Smooth muscle cell of the umbilical artery (primary cell): ENCODE data around the gene GIPC2. TPM values are rescaled to one million over a fixed set of nuclear protein-coding genes. Genes with fewer than 3 reads are reported as not detected.

Source experiments
- total RNA-seq: library from RNA; depleted of rRNA; stranded (reverse); fragments of >200 nt; gene quantifications from 2 replicates; pipeline ENCODE4 v1.2.3, GENCODE V29; 2014

GIPC2 gene
- 0.30 and 1.2 TPM in 2 replicates for total RNA-seq

DNA sequence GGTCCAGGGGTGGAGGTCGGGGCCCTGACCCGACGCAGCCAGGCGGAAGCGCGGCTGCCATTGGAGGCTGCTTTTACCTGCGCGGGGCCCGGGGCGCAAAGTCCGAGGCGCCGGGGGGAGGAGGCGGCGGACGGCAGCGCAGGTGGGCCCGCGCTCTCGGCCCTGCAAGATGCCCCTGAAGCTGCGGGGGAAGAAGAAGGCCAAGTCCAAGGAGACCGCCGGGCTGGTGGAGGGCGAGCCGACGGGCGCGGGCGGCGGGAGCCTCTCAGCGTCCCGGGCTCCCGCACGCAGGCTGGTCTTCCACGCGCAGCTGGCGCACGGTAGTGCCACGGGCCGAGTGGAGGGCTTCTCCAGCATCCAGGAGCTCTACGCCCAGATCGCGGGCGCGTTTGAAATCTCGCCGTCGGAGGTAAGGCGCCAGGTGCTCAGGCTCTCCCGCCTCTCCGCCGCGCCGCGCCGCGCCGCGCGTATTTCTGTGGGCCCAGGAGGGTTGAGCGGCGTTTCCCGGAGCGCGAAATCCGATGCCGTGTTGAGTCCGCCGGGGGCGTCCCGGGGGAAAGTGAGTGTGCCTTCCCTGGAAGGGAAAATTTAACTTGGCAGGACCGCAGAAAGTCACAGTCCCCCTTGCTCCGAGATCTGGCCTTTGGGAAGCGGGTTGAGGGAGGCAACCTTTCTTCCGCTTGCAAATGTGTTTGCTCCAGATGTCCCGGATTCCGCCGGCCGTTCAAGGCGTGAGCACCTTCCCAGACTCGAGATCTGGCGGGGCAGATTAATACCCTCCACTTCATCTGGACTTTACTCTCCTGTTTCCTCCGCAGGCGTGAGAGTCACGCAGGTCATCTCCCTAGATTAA lies at the start of gene GIPC2:
GIPC2 (plus strand) TSS at position 41 of the 853 bp plus-strand sequence; CDS start at position 170, 129 bp downstream.

DNA sequence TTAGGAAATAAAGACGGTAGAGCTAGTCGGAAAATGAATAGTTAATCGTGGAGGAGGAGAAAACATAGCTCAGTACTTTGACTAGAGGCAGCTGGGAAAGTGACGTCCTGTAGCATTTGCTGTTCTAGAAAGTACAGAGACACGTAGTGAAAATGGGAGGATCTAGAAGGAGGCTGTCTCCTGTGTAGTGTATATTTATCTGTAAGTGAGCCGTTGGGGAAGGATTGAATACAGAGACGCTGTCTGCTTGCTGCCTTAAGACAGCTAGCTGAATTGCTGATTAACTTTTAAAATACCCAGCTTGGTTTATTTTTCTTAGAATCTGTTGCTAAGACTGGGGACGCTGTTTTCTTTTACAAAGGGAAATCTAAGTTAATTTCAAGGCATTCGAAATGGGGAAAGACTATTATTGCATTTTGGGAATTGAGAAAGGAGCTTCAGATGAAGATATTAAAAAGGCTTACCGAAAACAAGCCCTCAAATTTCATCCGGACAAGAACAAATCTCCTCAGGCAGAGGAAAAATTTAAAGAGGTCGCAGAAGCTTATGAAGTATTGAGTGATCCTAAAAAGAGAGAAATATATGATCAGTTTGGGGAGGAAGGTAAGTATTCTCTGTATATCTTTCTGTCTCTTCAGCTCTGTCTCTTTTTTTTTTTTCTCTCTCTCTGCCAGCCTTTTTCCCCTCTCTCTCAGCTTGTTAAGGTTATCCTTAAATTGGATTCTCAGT lies 40.9 kb upstream of the GIPC2 start, which contains the start of gene DNAJB4:
DNAJB4 (plus strand) TSS at position 221 of the 729 bp plus-strand sequence; CDS start at position 393, 172 bp downstream.

Other genes with a start within 250 kb of the GIPC2 start
- gene NEXN, start 157.3 kb upstream of the GIPC2 start, total RNA-seq, result 16.3 and 19.3 TPM in 2 replicates
- 85.8 and 132 TPM in 2 replicates for gene FUBP1, start 66.9 kb upstream of the GIPC2 start, total RNA-seq
- 73.9 and 169 TPM in 2 replicates for gene DNAJB4, start 41.0 kb upstream of the GIPC2 start, total RNA-seq